Body of pancreas (tissue), 4 donors: Measurements from ENCODE around the gene HHAT.

Source experiments
- POLR2A ChIP-seq, 3 donors: fragments of 450-650 bp; IDR thresholded peaks; one replicate each; pipeline ENCODE4 v1.6.1; 2016; ENCODE audit warnings: antibody characterized with exemption in 3 of 3, mild to moderate bottlenecking in 2 of 3
- TF ChIP-seq, protein P1 (sequence below), 7 experiments: fragments of 450-650 bp in 4 of 7; fragments of 200-600 bp in 3 of 7; sonication (generic) in 3 of 7; IDR thresholded peaks; one replicate each; pipeline ENCODE4 v1.5.1; 2016 to 2019; ENCODE audit warnings: antibody characterized with exemption in 7 of 7

DNA sequence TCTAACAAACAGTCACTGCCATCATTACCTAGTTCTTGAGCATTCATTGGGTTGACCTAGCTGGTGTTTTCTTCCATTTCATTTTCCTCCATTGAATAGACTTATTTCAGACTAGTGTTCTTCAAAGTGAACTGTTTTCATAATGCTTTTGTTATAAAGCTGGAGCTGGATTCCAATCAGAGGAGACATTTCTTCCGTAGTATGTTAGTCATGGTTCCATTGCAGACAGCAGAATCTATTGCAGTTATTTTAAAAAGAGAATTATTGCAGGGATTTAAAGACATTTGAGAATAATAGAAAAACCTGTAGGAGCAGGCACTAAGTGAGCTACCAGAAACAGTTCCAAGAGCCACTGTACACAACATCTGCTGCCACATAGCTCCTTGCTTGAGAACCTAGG is 50.0 kb downstream of the HHAT start:
- TF ChIP-seq, protein P1, sequence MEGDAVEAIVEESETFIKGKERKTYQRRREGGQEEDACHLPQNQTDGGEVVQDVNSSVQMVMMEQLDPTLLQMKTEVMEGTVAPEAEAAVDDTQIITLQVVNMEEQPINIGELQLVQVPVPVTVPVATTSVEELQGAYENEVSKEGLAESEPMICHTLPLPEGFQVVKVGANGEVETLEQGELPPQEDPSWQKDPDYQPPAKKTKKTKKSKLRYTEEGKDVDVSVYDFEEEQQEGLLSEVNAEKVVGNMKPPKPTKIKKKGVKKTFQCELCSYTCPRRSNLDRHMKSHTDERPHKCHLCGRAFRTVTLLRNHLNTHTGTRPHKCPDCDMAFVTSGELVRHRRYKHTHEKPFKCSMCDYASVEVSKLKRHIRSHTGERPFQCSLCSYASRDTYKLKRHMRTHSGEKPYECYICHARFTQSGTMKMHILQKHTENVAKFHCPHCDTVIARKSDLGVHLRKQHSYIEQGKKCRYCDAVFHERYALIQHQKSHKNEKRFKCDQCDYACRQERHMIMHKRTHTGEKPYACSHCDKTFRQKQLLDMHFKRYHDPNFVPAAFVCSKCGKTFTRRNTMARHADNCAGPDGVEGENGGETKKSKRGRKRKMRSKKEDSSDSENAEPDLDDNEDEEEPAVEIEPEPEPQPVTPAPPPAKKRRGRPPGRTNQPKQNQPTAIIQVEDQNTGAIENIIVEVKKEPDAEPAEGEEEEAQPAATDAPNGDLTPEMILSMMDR (IDR thresholded peaks at IDR 0.05), result no peak
- no peak for TF ChIP-seq POLR2A (IDR thresholded peaks at IDR 0.05)
